Smooth muscle cell (in vitro differentiated cells): ENCODE measurements around the gene AJAP1. TPM values are rescaled to one million over a fixed set of nuclear protein-coding genes. Genes with fewer than 3 reads are reported as not detected.
"Not testable (repeated sequence)": the region's sequence is repeated elsewhere in the genome, so short reads cannot be mapped to it uniquely, and the experiment has no call there.

ENCODE experiments used
- DNase-seq: peaks from one replicate; lab custom pipeline; 2025; ENCODE audit not compliant: unreplicated experiment; lab: John Stamatoyannopoulos, UW
- H2AFZ ChIP-seq: fragments of 200-600 bp; sonication (generic); 2 replicates; pipeline ENCODE4 v1.6.0; 2016; ENCODE audit warnings: antibody characterized with exemption, low read depth, mild to moderate bottlenecking
- H3F3A ChIP-seq: fragments of 200-600 bp; sonication (generic); 2 replicates; pipeline ENCODE4 v1.6.0; 2017; ENCODE audit warnings: antibody characterized with exemption, low read depth
- H3K27ac ChIP-seq: fragments of 200-600 bp; sonication (generic); 2 replicates; pipeline ENCODE4 v1.5.1; 2016; ENCODE audit warnings: low read depth, mild to moderate bottlenecking
- H3K27me3 ChIP-seq: fragments of 200-600 bp; sonication (generic); 2 replicates; pipeline ENCODE4 v1.6.1; 2016; ENCODE audit warnings: low read depth, mild to moderate bottlenecking
- H3K36me3 ChIP-seq: fragments of 200-600 bp; sonication (generic); 2 replicates; pipeline ENCODE4 v1.5.1; 2016; ENCODE audit warnings: low read depth
- H3K4me1 ChIP-seq: fragments of 200-600 bp; sonication (generic); 2 replicates; pipeline ENCODE4 v1.5.1; 2016; ENCODE audit warnings: low read depth
- H3K4me2 ChIP-seq: fragments of 200-600 bp; sonication (generic); 2 replicates; pipeline ENCODE4 v1.6.0; 2016; ENCODE audit warnings: mild to moderate bottlenecking
- H3K4me3 ChIP-seq: fragments of 200-600 bp; sonication (generic); 2 replicates; pipeline ENCODE4 v1.5.1; 2016; ENCODE audit warnings: mild to moderate bottlenecking
- H3K79me2 ChIP-seq: fragments of 200-600 bp; sonication (generic); 2 replicates; pipeline ENCODE4 v1.6.0; 2016; ENCODE audit warnings: low read depth, mild to moderate bottlenecking
- H3K9ac ChIP-seq: fragments of 200-600 bp; sonication (generic); 2 replicates; pipeline ENCODE4 v1.6.0; 2016; ENCODE audit warnings: low read depth
- H3K9me3 ChIP-seq: fragments of 200-600 bp; sonication (generic); replicated peaks from 2 replicates; pipeline ENCODE4 v1.5.1; 2016; ENCODE audit warnings: low read depth
- H4K20me1 ChIP-seq: fragments of 200-600 bp; sonication (generic); 2 replicates; pipeline ENCODE4 v1.6.0; 2016; ENCODE audit warnings: low read depth
- CTCF ChIP-seq: fragments of 200-600 bp; sonication (generic); IDR thresholded peaks from 2 replicates; pipeline ENCODE4 v1.5.1; 2017; ENCODE audit warnings: borderline replicate concordance, mild to moderate bottlenecking, antibody characterized with exemption; ENCODE audit not compliant: insufficient read depth, poor library complexity, severe bottlenecking
- WGBS: methylation state at CpG from one replicate; pipeline ENCODE4 v1.1.7; 2016; ENCODE audit warnings: low lambda C conversion rate; 5-methylcytosine and 5-hydroxymethylcytosine counted together
- polyA plus RNA-seq: library from polyadenylated mRNA; unstranded; fragments of >200 nt; fragmentation: Nextera tagmentation; extraction: Ambion mirVana; gene quantifications from 2 replicates; pipeline ENCODE4 v1.2.1, GENCODE V29; 2016
- total RNA-seq: library from RNA; depleted of rRNA; stranded (reverse); fragments of >200 nt; gene quantifications from 2 replicates; pipeline ENCODE4 v1.2.3, GENCODE V29; 2014

Gene AJAP1
- total and polyA plus RNA-seq, 2 experiments from 2014 or later: 0.10 to 0.58 TPM

DNA sequence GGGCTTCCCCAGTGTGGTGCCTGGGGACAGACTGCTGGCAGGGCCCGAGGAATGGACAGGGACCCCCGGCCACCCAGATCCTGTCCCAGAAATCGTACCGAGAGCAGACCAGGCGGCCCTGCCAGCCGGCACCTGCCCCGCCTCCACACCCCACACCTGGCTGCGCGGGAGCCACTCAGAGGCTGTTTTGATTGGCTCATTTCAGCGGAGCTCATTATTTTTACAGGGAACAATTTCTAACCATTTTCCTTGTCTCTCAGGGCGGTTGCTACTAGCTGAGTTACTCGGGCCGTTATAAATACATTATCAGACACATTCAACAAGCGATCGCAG, 39.3 kb upstream of the AJAP1 start:
- Histone ChIP-seq H3K9ac (no peak overlapping the region), H3K27me3 (no peaks in the 10 kb centered on the region), H2AFZ (no peak overlapping the region), H4K20me1 (no peaks in the 10 kb centered on the region), H3K79me2 (no peaks in the 10 kb centered on the region), H3K27ac (no peak overlapping the region), H3F3A (no peaks in the 10 kb centered on the region), H3K36me3 (no peaks in the 10 kb centered on the region), H3K9me3 (no peaks in the 10 kb centered on the region), H3K4me3 (no peak overlapping the region), H3K4me2 (no peak overlapping the region), H3K4me1 (no peaks in the 10 kb centered on the region)
- no peak for DNase-seq
- 90% methylated on average over 15 of the region's 15 CpGs for WGBS
- TF ChIP-seq CTCF: no peak

DNA sequence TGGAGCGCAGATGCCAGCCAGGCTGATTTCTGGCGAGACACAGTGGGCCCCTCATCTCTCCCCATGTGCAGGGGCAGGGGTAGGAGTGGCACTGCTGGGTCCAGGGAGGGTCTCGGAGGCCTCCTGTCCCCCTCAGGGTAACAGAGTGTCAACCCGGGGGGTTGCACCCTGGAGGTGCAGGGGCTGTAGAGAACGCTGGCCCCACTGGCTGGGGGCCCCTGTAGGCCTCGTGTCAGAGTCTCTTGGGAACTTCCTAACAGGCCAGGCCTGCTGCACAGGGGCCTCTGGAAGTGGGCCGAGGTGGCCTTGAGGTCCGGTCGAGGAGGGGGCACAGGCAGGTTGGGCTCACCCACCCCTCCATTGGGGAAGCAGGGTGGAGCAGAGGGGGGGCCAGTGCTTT, 38.9 kb upstream of the AJAP1 start:
- no peak for TF ChIP-seq CTCF
- H3K79me2 ChIP-seq: no peaks in the 10 kb centered on the region
- no peak overlapping the region for H3K4me2 ChIP-seq
- no peak for DNase-seq
- no peak overlapping the region for H3K4me3 ChIP-seq
- no peaks in the 10 kb centered on the region for H4K20me1 ChIP-seq
- H3F3A ChIP-seq: no peaks in the 10 kb centered on the region
- no peak overlapping the region for H3K9ac ChIP-seq
- no peaks in the 10 kb centered on the region for H3K27me3 ChIP-seq
- H3K36me3 ChIP-seq: no peaks in the 10 kb centered on the region
- no peaks in the 10 kb centered on the region for H3K4me1 ChIP-seq
- no peak overlapping the region for H3K27ac ChIP-seq
- H3K9me3 ChIP-seq: no peaks in the 10 kb centered on the region
- 91% methylated on average over 9 of the region's 9 CpGs for WGBS
- H2AFZ ChIP-seq: no peak overlapping the region

GRCh38 chr1:4616831-4617465, 37.5 kb upstream of the AJAP1 start:
- Histone ChIP-seq H3F3A (no peaks in the 10 kb centered on the region), H3K4me2 (no peak overlapping the region), H3K27me3 (no peaks in the 10 kb centered on the region), H3K4me3 (no peak overlapping the region), H3K27ac (no peak overlapping the region), H4K20me1 (no peaks in the 10 kb centered on the region), H3K9me3 (no peaks in the 10 kb centered on the region), H3K79me2 (no peaks in the 10 kb centered on the region), H3K36me3 (no peaks in the 10 kb centered on the region), H3K9ac (no peak overlapping the region), H2AFZ (no peak overlapping the region), H3K4me1 (no peaks in the 10 kb centered on the region)
- 93% methylated on average over 18 of the region's 18 CpGs for WGBS
- no peak for DNase-seq
- TF ChIP-seq CTCF: no peak

- WGBS: 89% methylated on average over 6 of the region's 6 CpGs
- no peaks in the 10 kb centered on the region for H3K9me3 ChIP-seq
Observed at GRCh38 chr1:4617506-4617905, 36.9 kb upstream of the AJAP1 start.

GRCh38 chr1:4618827-4619226, 35.6 kb upstream of the AJAP1 start:
- H3K9ac ChIP-seq, H3K4me1 ChIP-seq, H3K79me2 ChIP-seq, H2AFZ ChIP-seq, H4K20me1 ChIP-seq, H3K9me3 ChIP-seq, H3F3A ChIP-seq, DNase-seq, H3K27me3 ChIP-seq, H3K4me2 ChIP-seq, H3K36me3 ChIP-seq, H3K27ac ChIP-seq, H3K4me3 ChIP-seq: not testable (repeated sequence)
- 96% methylated on average over 3 of the region's 3 CpGs for WGBS

More at GRCh38 chr1:4617506-4617905, 36.9 kb upstream of the AJAP1 start:
- no peak overlapping the region for H3K9ac ChIP-seq
- no peaks in the 10 kb centered on the region for H3K27me3 ChIP-seq
- H3K36me3 ChIP-seq: no peaks in the 10 kb centered on the region
- H3K4me2 ChIP-seq: no peak overlapping the region
- H4K20me1 ChIP-seq: no peaks in the 10 kb centered on the region
- H3K79me2 ChIP-seq: no peaks in the 10 kb centered on the region
- H3K4me1 ChIP-seq: no peaks in the 10 kb centered on the region
- no peak overlapping the region for H2AFZ ChIP-seq
- no peak overlapping the region for H3K4me3 ChIP-seq
- DNase-seq: no peak
- no peak overlapping the region for H3K27ac ChIP-seq
- no peak for TF ChIP-seq CTCF
- H3F3A ChIP-seq: no peaks in the 10 kb centered on the region
